GM23248 (cell line): ENCODE results near the gene POLR2F. TPM values are rescaled to one million over a fixed set of nuclear protein-coding genes. Genes with fewer than 3 reads are reported as not detected.

ENCODE experiments used
- DNase-seq: peaks from one replicate; pipeline ENCODE4 v3.0.0-alpha.2; 2015
- H2AFZ ChIP-seq: fragments of 200-600 bp; sonication (generic); 2 replicates; pipeline ENCODE4 v1.6.1; 2016; ENCODE audit warnings: antibody characterized with exemption
- H3F3A ChIP-seq: fragments of 200-600 bp; sonication (generic); 2 replicates; pipeline ENCODE4 v1.6.1; 2016; ENCODE audit warnings: mild to moderate bottlenecking, antibody characterized with exemption, mixed run types; ENCODE audit not compliant: insufficient read depth
- H3K27ac ChIP-seq: fragments of 200-600 bp; sonication (generic); 2 replicates; pipeline ENCODE4 v1.5.1; 2016; ENCODE audit warnings: mild to moderate bottlenecking
- H3K27me3 ChIP-seq: fragments of 200-600 bp; sonication (generic); replicated peaks from 2 replicates; pipeline ENCODE4 v1.6.1; 2016; ENCODE audit warnings: mild to moderate bottlenecking; ENCODE audit not compliant: insufficient read depth
- H3K36me3 ChIP-seq: fragments of 200-600 bp; sonication (generic); 2 replicates; pipeline ENCODE4 v1.6.1; 2016; ENCODE audit warnings: low read depth, mild to moderate bottlenecking
- H3K4me1 ChIP-seq: fragments of 200-600 bp; sonication (generic); 2 replicates; pipeline ENCODE4 v1.6.1; 2016; ENCODE audit warnings: mild to moderate bottlenecking; ENCODE audit not compliant: insufficient read depth
- H3K4me2 ChIP-seq: fragments of 200-600 bp; sonication (generic); one replicate; pipeline ENCODE4 v1.6.1; 2016; ENCODE audit warnings: mild to moderate bottlenecking; ENCODE audit not compliant: unreplicated experiment
- H3K4me3 ChIP-seq: fragments of 200-600 bp; sonication (generic); 2 replicates; pipeline ENCODE4 v1.5.1; 2016; ENCODE audit warnings: mild to moderate bottlenecking
- H3K79me2 ChIP-seq: fragments of 200-600 bp; sonication (generic); 2 replicates; pipeline ENCODE4 v1.6.1; 2016; ENCODE audit warnings: mild to moderate bottlenecking; ENCODE audit not compliant: insufficient read depth
- H3K9ac ChIP-seq: fragments of 200-600 bp; sonication (generic); 2 replicates; pipeline ENCODE4 v1.6.1; 2016; ENCODE audit warnings: mild to moderate bottlenecking
- H3K9me2 ChIP-seq: fragments of 200-600 bp; sonication (generic); 2 replicates; pipeline ENCODE4 v1.6.1; 2016; ENCODE audit warnings: mixed run types, mild to moderate bottlenecking, moderate library complexity; ENCODE audit not compliant: insufficient read depth
- H3K9me3 ChIP-seq: fragments of 200-600 bp; sonication (generic); one replicate; pipeline ENCODE4 v1.6.1; 2017; ENCODE audit warnings: low read depth
- H4K20me1 ChIP-seq: fragments of 200-600 bp; sonication (generic); 2 replicates; pipeline ENCODE4 v1.6.0; 2016; ENCODE audit not compliant: insufficient read depth
- EZH2 ChIP-seq: fragments of 200-600 bp; sonication (generic); IDR thresholded peaks from 2 replicates; pipeline ENCODE4 v1.6.1; 2018; ENCODE audit warnings: antibody characterized with exemption, mild to moderate bottlenecking; ENCODE audit not compliant: insufficient read depth, poor library complexity, severe bottlenecking
- EZH2phosphoT487 ChIP-seq: fragments of 200-600 bp; sonication (generic); IDR thresholded peaks from 2 replicates; pipeline ENCODE4 v1.6.1; 2018; ENCODE audit warnings: antibody characterized with exemption, moderate library complexity, mild to moderate bottlenecking, low read depth; ENCODE audit not compliant: insufficient read depth
- WGBS, 2 experiments: methylation state at CpG; one replicate each; pipeline ENCODE4 v1.1.6; 2015 to 2017; ENCODE audit warnings: low lambda C conversion rate in 2 of 2, low coverage in 1 of 2; ENCODE audit errors: missing lambda C conversion rate in 2 of 2; 5-methylcytosine and 5-hydroxymethylcytosine counted together
- in situ Hi-C: fragments of 300-500 bp; cut with MboI; formaldehyde crosslinking; loops from 2 replicates; pipeline ENCODE4 v1.15.0; 2020
- polyA plus RNA-seq: library from polyadenylated mRNA; unstranded; fragments of >200 nt; fragmentation: Nextera tagmentation; extraction: Ambion mirVana; gene quantifications from 2 replicates; pipeline ENCODE4 v1.2.1, GENCODE V29; 2016
- total RNA-seq: library from RNA; depleted of rRNA; stranded (reverse); fragments of >200 nt; shearing (Covaris generic); gene quantifications from 2 replicates; pipeline ENCODE4 v1.2.3, GENCODE V29; 2014

POLR2F gene
- total and polyA plus RNA-seq, 2 experiments from 2014 or later, result 71.4 to 148 TPM

DNA sequence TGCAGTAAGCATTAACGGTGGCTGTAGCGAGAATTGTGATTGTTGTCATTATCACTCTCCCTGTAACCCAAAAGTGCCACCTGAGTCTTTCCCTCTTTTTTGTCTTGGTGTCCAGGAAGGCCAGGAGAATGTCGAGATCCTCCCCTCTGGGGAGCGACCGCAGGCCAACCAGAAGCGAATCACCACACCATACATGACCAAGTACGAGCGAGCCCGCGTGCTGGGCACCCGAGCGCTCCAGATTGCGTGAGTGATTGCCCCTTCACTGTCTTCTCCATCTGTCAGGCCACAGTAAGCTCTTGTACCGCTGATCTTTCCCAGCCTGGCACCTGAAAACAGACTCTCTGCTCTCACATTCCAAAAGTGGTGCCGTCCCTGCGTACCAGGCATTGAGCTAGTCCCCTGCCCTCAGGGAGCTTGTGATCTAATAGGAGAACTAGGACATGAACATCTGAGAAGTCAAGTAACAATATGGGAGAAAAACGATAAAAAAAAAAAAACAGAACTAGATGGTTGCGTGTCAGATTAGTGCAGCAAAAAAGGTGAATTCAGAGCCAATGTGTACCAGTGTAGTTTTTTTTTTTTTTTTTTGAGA is 5.8 kb downstream of the POLR2F start:
- WGBS, 2 experiments, result 96 to 99% methylated on average over 16 to 18 of the region's 18 CpGs
- Histone ChIP-seq H3K36me3 (peaks cover 13% of the 10 kb centered on the region; the same call in 1 of the 2 replicates), H3K79me2 (peaks cover 19% of the 10 kb centered on the region), H4K20me1 (no peaks in the 10 kb centered on the region), H3K4me3 (no peak overlapping the region), H3F3A (no peaks in the 10 kb centered on the region), H3K9me2 (no peaks in the 10 kb centered on the region), H3K4me2 (no peak overlapping the region), H3K27ac (no peak overlapping the region), H3K27me3 (no peaks in the 10 kb centered on the region), H3K9me3 (no peaks in the 10 kb centered on the region), H3K9ac (no peak overlapping the region), H2AFZ (no peak overlapping the region), H3K4me1 (peaks cover 9% of the 10 kb centered on the region; the same call in 1 of the 2 replicates)
- no peak for DNase-seq
- TF ChIP-seq EZH2phosphoT487 (no peak), EZH2 (no peak)
- in situ Hi-C loops, result no loop called here

DNA sequence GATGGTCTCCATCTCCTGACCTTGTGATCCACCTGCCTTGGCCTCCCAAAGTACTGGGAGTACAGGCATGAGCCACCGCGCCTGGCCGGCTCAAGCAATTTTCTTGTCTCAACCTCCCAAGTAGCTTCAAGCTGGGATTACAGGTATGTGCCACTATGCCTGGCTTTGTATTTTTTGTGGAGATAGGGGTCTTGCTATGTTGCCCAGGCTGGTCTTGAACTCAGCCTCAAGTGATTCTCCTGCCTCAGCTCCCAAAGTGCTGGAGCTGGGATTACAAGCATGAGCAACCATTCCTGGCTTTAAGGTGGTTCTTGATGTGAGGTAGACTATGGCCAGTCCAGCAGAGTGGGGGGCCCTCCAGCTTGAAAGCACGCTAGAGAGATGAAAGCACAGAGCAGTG is 7.6 kb downstream of the POLR2F start:
- Histone ChIP-seq H3K36me3 (peaks cover 16% of the 10 kb centered on the region; the same call in 1 of the 2 replicates), H3K27ac (no peak overlapping the region), H3K9me3 (no peaks in the 10 kb centered on the region), H4K20me1 (no peaks in the 10 kb centered on the region), H3F3A (no peaks in the 10 kb centered on the region), H3K79me2 (peaks cover 8% of the 10 kb centered on the region), H3K4me3 (no peak overlapping the region), H2AFZ (no peak overlapping the region), H3K9ac (no peak overlapping the region), H3K4me1 (no peaks in the 10 kb centered on the region), H3K27me3 (no peaks in the 10 kb centered on the region), H3K9me2 (no peaks in the 10 kb centered on the region), H3K4me2 (no peak overlapping the region)
- no peak for DNase-seq
- WGBS, 2 experiments, result 98 to 100% methylated on average over 4 of the region's 4 CpGs
- TF ChIP-seq EZH2phosphoT487 (no peak), EZH2 (no peak)
- in situ Hi-C loops, result no loop called here

DNA sequence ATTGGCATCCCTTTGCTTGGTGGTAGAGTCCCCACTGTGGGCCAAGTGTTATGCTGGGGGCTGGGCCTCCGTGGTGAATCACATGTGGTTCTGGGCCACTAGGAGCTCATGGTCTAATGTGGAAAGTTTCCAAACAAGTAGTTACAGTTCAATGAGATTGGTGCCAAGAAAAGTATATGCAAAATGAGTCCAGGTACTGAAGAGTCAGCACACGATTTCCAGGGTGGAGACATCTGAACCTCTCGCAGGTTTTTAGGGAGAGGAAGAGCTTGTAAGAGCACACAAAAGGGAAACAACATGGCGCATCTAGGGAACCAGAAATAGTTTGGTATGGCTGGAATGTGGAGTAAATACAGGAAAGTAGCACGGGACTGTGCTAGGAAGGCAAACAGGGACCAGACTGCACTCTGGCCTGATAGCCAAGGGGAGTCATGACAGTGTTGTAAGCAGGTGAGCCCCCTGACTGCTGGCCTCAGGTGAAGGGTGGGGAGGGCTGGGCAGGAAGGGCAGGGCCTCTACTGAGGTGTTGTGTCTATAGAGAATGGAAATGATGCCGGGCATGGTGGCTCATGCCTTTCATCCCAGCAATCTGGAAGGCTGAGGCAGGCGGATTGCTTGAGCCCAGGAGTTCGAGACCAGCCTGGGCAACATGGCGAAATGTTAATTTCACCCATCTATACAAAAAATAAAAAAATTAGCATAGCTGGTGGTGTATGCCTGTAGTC is 12.6 kb downstream of the POLR2F start:
- no peaks in the 10 kb centered on the region for H3K4me1 ChIP-seq
- DNase-seq, result no peak
- H4K20me1 ChIP-seq, result no peaks in the 10 kb centered on the region
- H3K9ac ChIP-seq, result no peak overlapping the region
- in situ Hi-C loops, result no loop called here
- 92 to 95% methylated on average over 9 of the region's 9 CpGs for WGBS, 2 experiments
- no peak for TF ChIP-seq EZH2phosphoT487
- no peak for TF ChIP-seq EZH2
- H3K36me3 ChIP-seq, result peaks cover 15% of the 10 kb centered on the region; the same call in 1 of the 2 replicates
- H3K79me2 ChIP-seq, result peaks cover 8% of the 10 kb centered on the region; the same call in 1 of the 2 replicates
- no peaks in the 10 kb centered on the region for H3K9me3 ChIP-seq
- no peak overlapping the region for H2AFZ ChIP-seq
- H3K27me3 ChIP-seq, result no peaks in the 10 kb centered on the region
- no peak overlapping the region for H3K4me3 ChIP-seq
- no peaks in the 10 kb centered on the region for H3K9me2 ChIP-seq
- H3K4me2 ChIP-seq, result no peak overlapping the region
- H3F3A ChIP-seq, result no peaks in the 10 kb centered on the region
- no peak overlapping the region for H3K27ac ChIP-seq

DNA sequence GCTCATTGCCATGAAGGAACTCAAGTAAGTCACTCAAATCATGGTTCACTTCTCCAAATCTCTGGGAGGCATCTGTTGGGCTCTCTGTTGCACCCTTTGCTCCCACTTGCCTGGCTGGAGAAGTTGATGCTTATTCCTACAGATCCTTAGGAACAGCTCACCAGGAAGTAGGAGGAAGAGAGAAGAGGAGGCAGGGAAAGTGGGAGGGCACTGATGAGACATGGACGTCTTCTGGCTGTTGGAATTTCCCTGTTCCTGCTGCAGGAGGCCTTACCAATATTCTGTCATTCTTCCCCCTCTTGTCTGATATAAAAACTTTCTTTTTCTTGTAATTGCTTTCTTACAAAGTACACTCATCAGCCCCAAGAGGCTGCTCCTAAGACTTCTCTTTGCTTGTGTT is 13.6 kb downstream of the POLR2F start:
- Histone ChIP-seq H3K79me2 (peaks cover 8% of the 10 kb centered on the region; the same call in 1 of the 2 replicates), H3K9me3 (no peaks in the 10 kb centered on the region), H3K9me2 (no peaks in the 10 kb centered on the region), H3K4me3 (no peak overlapping the region), H3K4me2 (no peak overlapping the region), H4K20me1 (no peaks in the 10 kb centered on the region), H3K4me1 (no peaks in the 10 kb centered on the region), H3F3A (no peaks in the 10 kb centered on the region), H2AFZ (no peak overlapping the region), H3K36me3 (peaks cover 11% of the 10 kb centered on the region; the same call in 1 of the 2 replicates), H3K27ac (no peak overlapping the region), H3K9ac (no peak overlapping the region), H3K27me3 (no peaks in the 10 kb centered on the region)
- 56 to 79% methylated on average over 1 of the region's 1 CpG for WGBS, 2 experiments
- DNase-seq, result no peak
- in situ Hi-C loops, result no loop called here
- TF ChIP-seq EZH2 (no peak), EZH2phosphoT487 (no peak)
